ENCODE results near the gene CENPI. TPM values are rescaled to one million over a fixed set of nuclear protein-coding genes. Genes with fewer than 3 reads are reported as not detected.
"Not testable (repeated sequence)": the region's sequence is repeated elsewhere in the genome, so short reads cannot be mapped to it uniquely, and the experiment has no call there.

CENPI gene
- under 1 TPM; 0.17 to 0.52 TPM for total RNA-seq
- total RNA-seq, result 0.53 to 1.9 reads per million in 2 donors

- DNase-seq (peak; percentile 83 to 90 (median 88)), ATAC-seq (peak; percentile 100)
- H3K9me3 ChIP-seq (ENCODE audit: control insufficient read depth, low read length, poor library complexity, severe bottlenecking), result no peaks in the 10 kb centered on the region
- Mint-ChIP-seq H3K4me3 (peak within 1 kb of the TSS; percentile 84), H3K27me3 (no peaks in the 10 kb centered on the region), H3K36me3 (ENCODE audit: low read depth) (no peaks in the 10 kb centered on the region), H3K27ac (peak within 1 kb of the TSS; percentile 75), H3K4me1 (peaks cover 9% of the 10 kb centered on the region)
Observed at GRCh38 chrX:101097546-101098453, at the start of gene CENPI. CENPI (plus strand) TSS chrX:101098204; CDS start chrX:101101071, 2,867 bp downstream.

- H3K9me3 ChIP-seq (ENCODE audit: control insufficient read depth, low read length, poor library complexity, severe bottlenecking), result no peaks in the 10 kb centered on the region
- no peak for ATAC-seq
- DNase-seq, result no peak
- peak overlapping the region; percentile 92 for H3K4me3 Mint-ChIP-seq
- H3K36me3 Mint-ChIP-seq (ENCODE audit: low read depth), result peaks cover 2% of the 10 kb centered on the region
- no peaks in the 10 kb centered on the region for H3K27me3 Mint-ChIP-seq
- peaks cover 12% of the 10 kb centered on the region for H3K4me1 Mint-ChIP-seq
- H3K27ac Mint-ChIP-seq, result peak overlapping the region; percentile 89
Observed at GRCh38 chrX:101051153-101051548, 46.9 kb upstream of the CENPI start.

GRCh38 chrX:101051549-101052302 is 46.3 kb upstream of the CENPI start, which contains the start of gene TRMT2B:
TRMT2B (minus strand) TSS chrX:101052111; CDS start chrX:101042289, 9,822 bp downstream.
- Mint-ChIP-seq H3K4me1 (peaks cover 13% of the 10 kb centered on the region), H3K27me3 (no peaks in the 10 kb centered on the region), H3K36me3 (ENCODE audit: low read depth) (peaks cover 2% of the 10 kb centered on the region), H3K4me3 (peak within 1 kb of the TSS; percentile 92), H3K27ac (peak within 1 kb of the TSS; percentile 89)
- DNase-seq, result peak; percentile 60 to 66 (median 66)
- peak; percentile 89 for ATAC-seq
- H3K9me3 ChIP-seq (ENCODE audit: control insufficient read depth, low read length, poor library complexity, severe bottlenecking), result no peaks in the 10 kb centered on the region

- not testable (repeated sequence) for H3K27ac Mint-ChIP-seq; H3K36me3 Mint-ChIP-seq (ENCODE audit: low read depth); DNase-seq; H3K4me3 Mint-ChIP-seq; ATAC-seq; H3K27me3 Mint-ChIP-seq; H3K4me1 Mint-ChIP-seq; H3K9me3 ChIP-seq (ENCODE audit: control insufficient read depth, low read length, poor library complexity, severe bottlenecking)
Observed at GRCh38 chrX:101056551-101056950, 41.5 kb upstream of the CENPI start.

- H3K36me3 Mint-ChIP-seq (ENCODE audit: low read depth), result no peaks in the 10 kb centered on the region
- H3K27ac Mint-ChIP-seq, result no peak overlapping the region
- H3K9me3 ChIP-seq (ENCODE audit: control insufficient read depth, low read length, poor library complexity, severe bottlenecking), result no peaks in the 10 kb centered on the region
- ATAC-seq (no peak), DNase-seq (no peak)
- peaks cover 7% of the 10 kb centered on the region for H3K4me1 Mint-ChIP-seq
- H3K4me3 Mint-ChIP-seq, result no peak overlapping the region
- no peaks in the 10 kb centered on the region for H3K27me3 Mint-ChIP-seq
Observed at GRCh38 chrX:101057093-101057714, 40.8 kb upstream of the CENPI start.

- H3K36me3 Mint-ChIP-seq (ENCODE audit: low read depth), result no peaks in the 10 kb centered on the region
- H3K27me3 Mint-ChIP-seq, result no peaks in the 10 kb centered on the region
- no peaks in the 10 kb centered on the region for H3K9me3 ChIP-seq (ENCODE audit: control insufficient read depth, low read length, poor library complexity, severe bottlenecking)
- H3K4me3 Mint-ChIP-seq, result no peak overlapping the region
- ATAC-seq (no peak), DNase-seq (no peak)
- peaks cover 1% of the 10 kb centered on the region for H3K4me1 Mint-ChIP-seq
- no peak overlapping the region for H3K27ac Mint-ChIP-seq
Observed at GRCh38 chrX:101062176-101062575, 35.8 kb upstream of the CENPI start.

- Mint-ChIP-seq H3K4me3 (no peak overlapping the region), H3K36me3 (ENCODE audit: low read depth) (no peaks in the 10 kb centered on the region), H3K4me1 (no peaks in the 10 kb centered on the region), H3K27me3 (no peaks in the 10 kb centered on the region), H3K27ac (no peak overlapping the region)
- ATAC-seq, result no peak
- no peak for DNase-seq
- no peaks in the 10 kb centered on the region for H3K9me3 ChIP-seq (ENCODE audit: control insufficient read depth, low read length, poor library complexity, severe bottlenecking)
Observed at GRCh38 chrX:101071582-101071981, 26.4 kb upstream of the CENPI start.

GRCh38 chrX:101078716-101079598 is 19.0 kb upstream of the CENPI start, which contains the start of gene TMEM35A:
TMEM35A (plus strand) TSS chrX:101078879; CDS start chrX:101079003, 124 bp downstream.
- no peak within 1 kb of the TSS for H3K27ac Mint-ChIP-seq

GRCh38 chrX:101079736-101080270 is 18.2 kb upstream of the CENPI start:
- H3K36me3 Mint-ChIP-seq (ENCODE audit: low read depth), result no peaks in the 10 kb centered on the region
- ATAC-seq (no peak), DNase-seq (no peak)
- no peaks in the 10 kb centered on the region for H3K9me3 ChIP-seq (ENCODE audit: control insufficient read depth, low read length, poor library complexity, severe bottlenecking)
- H3K27me3 Mint-ChIP-seq, result peaks cover 17% of the 10 kb centered on the region
- H3K27ac Mint-ChIP-seq, result no peak overlapping the region
- H3K4me1 Mint-ChIP-seq, result no peaks in the 10 kb centered on the region
- H3K4me3 Mint-ChIP-seq, result no peak overlapping the region

More at GRCh38 chrX:101078716-101079598, 19.0 kb upstream of the CENPI start, which contains the start of gene TMEM35A:
- H3K9me3 ChIP-seq (ENCODE audit: control insufficient read depth, low read length, poor library complexity, severe bottlenecking), result no peaks in the 10 kb centered on the region
- H3K4me1 Mint-ChIP-seq, result no peaks in the 10 kb centered on the region
- DNase-seq, result no peak
- H3K4me3 Mint-ChIP-seq, result no peak within 1 kb of the TSS
- no peaks in the 10 kb centered on the region for H3K36me3 Mint-ChIP-seq (ENCODE audit: low read depth)
- no peak for ATAC-seq
- peaks cover 17% of the 10 kb centered on the region for H3K27me3 Mint-ChIP-seq

- H3K36me3 Mint-ChIP-seq (ENCODE audit: low read depth), result no peaks in the 10 kb centered on the region
- H3K27ac Mint-ChIP-seq, result no peak overlapping the region
- no peaks in the 10 kb centered on the region for H3K4me1 Mint-ChIP-seq
- no peak for ATAC-seq
- H3K9me3 ChIP-seq (ENCODE audit: control insufficient read depth, low read length, poor library complexity, severe bottlenecking), result no peaks in the 10 kb centered on the region
- no peak overlapping the region for H3K4me3 Mint-ChIP-seq
- peaks cover 17% of the 10 kb centered on the region for H3K27me3 Mint-ChIP-seq
- no peak for DNase-seq
Observed at GRCh38 chrX:101080326-101081124, 17.5 kb upstream of the CENPI start.

GRCh38 chrX:101081231-101081630 is 16.8 kb upstream of the CENPI start:
- no peaks in the 10 kb centered on the region for H3K4me1 Mint-ChIP-seq
- H3K36me3 Mint-ChIP-seq (ENCODE audit: low read depth), result no peaks in the 10 kb centered on the region
- peaks cover 17% of the 10 kb centered on the region for H3K27me3 Mint-ChIP-seq
- no peak overlapping the region for H3K4me3 Mint-ChIP-seq
- no peaks in the 10 kb centered on the region for H3K9me3 ChIP-seq (ENCODE audit: control insufficient read depth, low read length, poor library complexity, severe bottlenecking)
- no peak overlapping the region for H3K27ac Mint-ChIP-seq
- ATAC-seq (no peak), DNase-seq (no peak)
